Neural progenitor cell (in vitro differentiated cells): Measurements from ENCODE around the gene PGAP6. TPM values are rescaled to one million over a fixed set of nuclear protein-coding genes. Genes with fewer than 3 reads are reported as not detected.

ENCODE experiments used
- DNase-seq: peaks from one replicate; pipeline ENCODE4 v3.0.0-alpha.2; 2016; ENCODE audit warnings: low spot score
- H2AFZ ChIP-seq: fragments of 200-600 bp; sonication (generic); replicated peaks from 2 replicates; pipeline ENCODE4 v1.6.1; 2016; ENCODE audit warnings: antibody characterized with exemption
- H3F3A ChIP-seq: fragments of 200-600 bp; sonication (generic); 2 replicates; pipeline ENCODE4 v1.6.1; 2016; ENCODE audit warnings: antibody characterized with exemption, low read depth
- H3K27ac ChIP-seq: fragments of 200-600 bp; sonication (generic); 2 replicates; pipeline ENCODE4 v1.5.1; 2016; ENCODE audit warnings: mild to moderate bottlenecking
- H3K27me3 ChIP-seq: fragments of 200-600 bp; sonication (generic); 2 replicates; pipeline ENCODE4 v1.6.1; 2016; ENCODE audit warnings: mild to moderate bottlenecking, moderate library complexity
- H3K36me3 ChIP-seq: fragments of 200-600 bp; sonication (generic); 2 replicates; pipeline ENCODE4 v1.5.1; 2016
- H3K4me1 ChIP-seq: fragments of 200-600 bp; sonication (generic); 2 replicates; pipeline ENCODE4 v1.6.1; 2016; ENCODE audit warnings: mixed run types
- H3K4me2 ChIP-seq: fragments of 200-600 bp; sonication (generic); 2 replicates; pipeline ENCODE4 v1.6.1; 2016
- H3K4me3 ChIP-seq: fragments of 200-600 bp; sonication (generic); 2 replicates; pipeline ENCODE4 v1.5.1; 2016
- H3K79me2 ChIP-seq: fragments of 200-600 bp; sonication (generic); 2 replicates; pipeline ENCODE4 v1.6.1; 2016; ENCODE audit warnings: low read depth
- H3K9ac ChIP-seq: fragments of 200-600 bp; sonication (generic); 2 replicates; pipeline ENCODE4 v1.6.1; 2016
- H3K9me3 ChIP-seq: fragments of 200-600 bp; sonication (generic); 2 replicates; pipeline ENCODE4 v1.5.1; 2016; ENCODE audit warnings: low read depth
- H4K20me1 ChIP-seq: fragments of 200-600 bp; sonication (generic); 2 replicates; pipeline ENCODE4 v1.6.1; 2016; ENCODE audit warnings: low read depth
- H3K27ac Mint-ChIP-seq: 3 replicates; pipeline ENCODE4 v1.8.0; 2021; ENCODE audit warnings: mixed read lengths
- H3K27me3 Mint-ChIP-seq: 2 replicates; pipeline ENCODE4 v1.8.0; 2022; ENCODE audit warnings: low read depth, mild to moderate bottlenecking, inconsistent platforms, moderate library complexity, mixed read lengths; ENCODE audit not compliant: insufficient read depth
- H3K36me3 Mint-ChIP-seq: 3 replicates; pipeline ENCODE4 v1.8.0; 2021; ENCODE audit warnings: mixed read lengths
- H3K4me1 Mint-ChIP-seq: 3 replicates; pipeline ENCODE4 v1.8.0; 2021; ENCODE audit warnings: mixed read lengths
- H3K4me3 Mint-ChIP-seq: 3 replicates; pipeline ENCODE4 v1.8.0; 2021; ENCODE audit warnings: mild to moderate bottlenecking, moderate library complexity, mixed read lengths
- H3K9me3 Mint-ChIP-seq: 3 replicates; pipeline ENCODE4 v1.8.0; 2020; ENCODE audit warnings: mixed read lengths
- CTCF ChIP-seq: fragments of 200-600 bp; sonication (generic); IDR thresholded peaks from 2 replicates; pipeline ENCODE4 v1.5.1; 2017; ENCODE audit warnings: antibody characterized with exemption, mild to moderate bottlenecking
- EZH2 ChIP-seq: fragments of 200-600 bp; sonication (generic); IDR thresholded peaks from 2 replicates; pipeline ENCODE4 v1.6.1; 2017; ENCODE audit warnings: antibody characterized with exemption, mild to moderate bottlenecking, moderate library complexity
- EZH2phosphoT487 ChIP-seq: fragments of 200-600 bp; sonication (generic); IDR thresholded peaks from 2 replicates; pipeline ENCODE4 v1.6.1; 2017; ENCODE audit warnings: antibody characterized with exemption
- total RNA-seq: library from RNA; depleted of rRNA; stranded (reverse); fragments of >200 nt; gene quantifications from 2 replicates; pipeline ENCODE4 v1.2.3, GENCODE V29; 2015; ENCODE audit warnings: low replicate concordance

PGAP6 gene
- total RNA-seq, 1 donor from 2014 or later: 16.7 TPM

GRCh38 chr16:322476-323143 lies 59.2 kb downstream of the PGAP6 start:
- no peaks in the 10 kb centered on the region for H3K9me3 Mint-ChIP-seq
- no peak overlapping the region for H3K4me2 ChIP-seq
- peaks cover 10% of the 10 kb centered on the region for H3K4me1 ChIP-seq
- no peaks in the 10 kb centered on the region for H3K9me3 ChIP-seq
- H3K27me3 Mint-ChIP-seq: no peaks in the 10 kb centered on the region
- peaks cover 11% of the 10 kb centered on the region for H3K4me1 Mint-ChIP-seq
- no peak for TF ChIP-seq CTCF
- TF ChIP-seq EZH2phosphoT487: no peak
- TF ChIP-seq EZH2: no peak
- H2AFZ ChIP-seq: no peak overlapping the region
- DNase-seq: no peak
- H3K36me3 Mint-ChIP-seq: peaks cover 4% of the 10 kb centered on the region
- H3K27ac ChIP-seq: no peak overlapping the region
- H3K27ac Mint-ChIP-seq: no peak overlapping the region
- H3K4me3 Mint-ChIP-seq: no peak overlapping the region
- peaks cover 7% of the 10 kb centered on the region for H3F3A ChIP-seq
- H3K27me3 ChIP-seq: no peaks in the 10 kb centered on the region
- H3K9ac ChIP-seq: no peak overlapping the region
- no peaks in the 10 kb centered on the region for H3K36me3 ChIP-seq
- peaks cover 78% of the 10 kb centered on the region for H3K79me2 ChIP-seq
- H3K4me3 ChIP-seq: no peak overlapping the region
- H4K20me1 ChIP-seq: peaks cover 87% of the 10 kb centered on the region

GRCh38 chr16:321532-321931 lies 60.2 kb downstream of the PGAP6 start:
- no peak overlapping the region for H2AFZ ChIP-seq
- TF ChIP-seq EZH2phosphoT487 (no peak), CTCF (no peak), EZH2 (no peak)
- Mint-ChIP-seq H3K36me3 (peaks cover 4% of the 10 kb centered on the region), H3K27me3 (no peaks in the 10 kb centered on the region), H3K27ac (no peak overlapping the region), H3K9me3 (no peaks in the 10 kb centered on the region), H3K4me3 (no peak overlapping the region), H3K4me1 (peaks cover 6% of the 10 kb centered on the region)
- H3K27me3 ChIP-seq: no peaks in the 10 kb centered on the region
- peaks cover 7% of the 10 kb centered on the region for H3F3A ChIP-seq
- H3K36me3 ChIP-seq: no peaks in the 10 kb centered on the region
- H4K20me1 ChIP-seq: peaks cover 89% of the 10 kb centered on the region
- no peak overlapping the region for H3K4me3 ChIP-seq
- no peaks in the 10 kb centered on the region for H3K9me3 ChIP-seq
- H3K79me2 ChIP-seq: peaks cover 77% of the 10 kb centered on the region
- H3K4me2 ChIP-seq: no peak overlapping the region
- H3K9ac ChIP-seq: no peak overlapping the region
- no peak for DNase-seq
- H3K4me1 ChIP-seq: peaks cover 10% of the 10 kb centered on the region
- H3K27ac ChIP-seq: no peak overlapping the region

Other genes with a start within 250 kb of the PGAP6 start
- 7.6 and 14.8 TPM in 2 replicates for gene NPRL3, start 243.3 kb downstream of the PGAP6 start, total RNA-seq
- gene HBZ, start 229.3 kb downstream of the PGAP6 start, total RNA-seq: not detected in 2 replicates
- not detected in 2 replicates for gene HBM, start 216.0 kb downstream of the PGAP6 start, total RNA-seq
- not detected in 2 replicates for gene HBA2, start 209.1 kb downstream of the PGAP6 start, total RNA-seq
- not detected in 2 replicates for gene HBA1, start 205.3 kb downstream of the PGAP6 start, total RNA-seq
- 3.8 TPM in 1 of 2 replicates, not detected in the other for gene HBQ1, start 201.5 kb downstream of the PGAP6 start, total RNA-seq
- 198 and 231 TPM in 2 replicates for gene LUC7L, start 152.5 kb downstream of the PGAP6 start, total RNA-seq
- gene FAM234A, start 147.2 kb downstream of the PGAP6 start, total RNA-seq: 115 and 159 TPM in 2 replicates
- 0.52 and 0.96 TPM in 2 replicates for gene RGS11, start 106.0 kb downstream of the PGAP6 start, total RNA-seq
- 0.84 TPM in 1 of 2 replicates, not detected in the other for gene ARHGDIG, start 101.4 kb downstream of the PGAP6 start, total RNA-seq
- 0.53 TPM in 1 of 2 replicates, not detected in the other for gene PDIA2, start 98.8 kb downstream of the PGAP6 start, total RNA-seq
- gene AXIN1, start 29.3 kb downstream of the PGAP6 start, total RNA-seq: 19.6 and 35.4 TPM in 2 replicates
- 82.2 and 138 TPM in 2 replicates for gene MRPL28, start 11.4 kb downstream of the PGAP6 start, total RNA-seq
- gene NME4, start 15.2 kb upstream of the PGAP6 start, total RNA-seq: 93.3 and 236 TPM in 2 replicates
- 7.1 and 24.3 TPM in 2 replicates for gene DECR2, start 19.9 kb upstream of the PGAP6 start, total RNA-seq
- gene RAB11FIP3, start 43.7 kb upstream of the PGAP6 start, total RNA-seq: 15.5 and 45.2 TPM in 2 replicates
- gene CAPN15, start 145.7 kb upstream of the PGAP6 start, total RNA-seq: 6.8 and 41.0 TPM in 2 replicates
- not detected in 2 replicates for gene PRR35, start 178.4 kb upstream of the PGAP6 start, total RNA-seq
- gene NHLRC4, start 185.0 kb upstream of the PGAP6 start, total RNA-seq: 0.28 TPM in 1 of 2 replicates, not detected in the other
- gene PIGQ, start 188.0 kb upstream of the PGAP6 start, total RNA-seq: 16.1 and 60.7 TPM in 2 replicates
- 6.0 and 30.0 TPM in 2 replicates for gene RAB40C, start 208.1 kb upstream of the PGAP6 start, total RNA-seq
- 5.9 and 22.5 TPM in 2 replicates for gene WFIKKN1, start 249.0 kb upstream of the PGAP6 start, total RNA-seq